ENCODE data around the gene LCE1C.

- TF ChIP-seq BCL11A (tag by site-specific recombination; IDR thresholded peaks at IDR 0.05; ENCODE audit: low read depth) (no peak), ZBTB44 (tag by site-specific recombination; IDR thresholded peaks at IDR 0.05) (no peak), REST (tag by site-specific recombination; IDR thresholded peaks at IDR 0.05) (no peak), CTCF (tag by site-specific recombination; IDR thresholded peaks at IDR 0.05) (no peak), ZBTB8A (tag by site-specific recombination; IDR thresholded peaks at IDR 0.05) (no peak), MYNN (tag by site-specific recombination; IDR thresholded peaks at IDR 0.05; ENCODE audit: borderline replicate concordance) (no peak), PRDM10 (tag by site-specific recombination; IDR thresholded peaks at IDR 0.05) (no peak), ZNF274 (IDR thresholded peaks at IDR 0.05; ENCODE audit: low read length) (no peak), ZNF274 (tag by site-specific recombination; IDR thresholded peaks at IDR 0.05; ENCODE audit: borderline replicate concordance) (no peak), ZNF169 (tag by site-specific recombination; IDR thresholded peaks at IDR 0.05) (no peak), ZNF398 (tag by site-specific recombination; IDR thresholded peaks at IDR 0.05) (no peak), ZNF518A (tag by site-specific recombination; conservative IDR thresholded peaks at IDR 0.05; ENCODE audit: low read depth) (no peak)
Measured at GRCh38 chr1:152795686-152796085, 10.8 kb downstream of the LCE1C start.

All from HEK293 (cell line).